HEK293 (cell line): Measurements from ENCODE around the gene TEP1.

ENCODE experiments used
- CTCF ChIA-PET: fragments of 350-600 bp; formaldehyde crosslinking; extraction: SDS; loops from one replicate; lab custom pipeline; 2021; ENCODE audit warnings: antibody characterized with exemption; lab: Yijun Ruan, JAX
- POLR2A ChIA-PET: fragments of 300-600 bp; formaldehyde crosslinking; extraction: SDS; loops from one replicate; lab custom pipeline; 2020; ENCODE audit warnings: antibody characterized with exemption, inconsistent platforms; lab: Yijun Ruan, JAX
- H3K27ac ChIP-seq: fragments of 200-500 bp; sonication (Bioruptor generic); 2 replicates; pipeline ENCODE4 v1.5.1; 2014; ENCODE audit warnings: low read depth, low read length, control low read depth, inconsistent platforms; ENCODE audit errors: extremely low read depth
- H3K36me3 ChIP-seq, 2 experiments: fragments of 200-500 bp in 1 of 2; sonication (Bioruptor generic) in 1 of 2; 1 replicate in 1 of 2; 2 replicates in 1 of 2; pipeline ENCODE4 v1.5.1; 2014 to 2017; ENCODE audit warnings: inconsistent platforms in 2 of 2, low read length in 2 of 2; ENCODE audit not compliant: control insufficient read depth in 2 of 2, insufficient read depth in 1 of 2
- H3K4me1 ChIP-seq: fragments of 200-500 bp; sonication (Bioruptor generic); 2 replicates; pipeline ENCODE4 v1.5.1; 2014; ENCODE audit warnings: mild to moderate bottlenecking, low read length, inconsistent platforms; ENCODE audit not compliant: control insufficient read depth, insufficient read depth
- H3K4me3 ChIP-seq: 2 replicates; pipeline ENCODE4 v1.5.1; 2011; ENCODE audit warnings: low read depth, mild to moderate bottlenecking, control low read depth, low read length, moderate library complexity
- H3K9me3 ChIP-seq: fragments of 200-500 bp; sonication (Bioruptor generic); 2 replicates; pipeline ENCODE4 v1.5.1; 2014; ENCODE audit warnings: low read depth, low read length, inconsistent platforms; ENCODE audit not compliant: control insufficient read depth, insufficient read depth
- AEBP2 ChIP-seq: fragments of 450-650 bp; formaldehyde crosslinking; IDR thresholded peaks from 2 replicates; pipeline ENCODE4 v1.5.1; 2016; ENCODE audit warnings: missing biosample characterization, missing genetic modification characterization, borderline replicate concordance
- HOXA7 ChIP-seq: sonication (generic); formaldehyde crosslinking; IDR thresholded peaks from 2 replicates; pipeline ENCODE4 v1.8.1; 2022; ENCODE audit warnings: missing genetic modification reagents, borderline replicate concordance
- MZF1 ChIP-seq: fragments of 450-650 bp; formaldehyde crosslinking; IDR thresholded peaks from 2 replicates; pipeline ENCODE4 v1.5.1; 2017; ENCODE audit warnings: missing biosample characterization, missing genetic modification characterization, borderline replicate concordance
- PRDM2 ChIP-seq: fragments of 450-650 bp; formaldehyde crosslinking; IDR thresholded peaks from 2 replicates; pipeline ENCODE4 v1.5.1; 2016; ENCODE audit warnings: missing biosample characterization, missing genetic modification characterization, borderline replicate concordance
- SETDB1 ChIP-seq: IDR thresholded peaks from one replicate; pipeline ENCODE4 v1.6.1; 2017; ENCODE audit warnings: mild to moderate bottlenecking, low read length, moderate library complexity, mixed read lengths; ENCODE audit not compliant: insufficient read length
- SP7 ChIP-seq: fragments of 450-650 bp; formaldehyde crosslinking; IDR thresholded peaks from 2 replicates; pipeline ENCODE4 v1.5.1; 2016; ENCODE audit warnings: missing biosample characterization, missing genetic modification characterization
- ZFHX2 ChIP-seq: fragments of 450-650 bp; formaldehyde crosslinking; conservative IDR thresholded peaks from 2 replicates; pipeline ENCODE4 v1.5.1; 2016; ENCODE audit warnings: missing biosample characterization, missing genetic modification characterization
- ZFP37 ChIP-seq: fragments of 450-650 bp; formaldehyde crosslinking; IDR thresholded peaks from 2 replicates; pipeline ENCODE4 v1.5.1; 2016; ENCODE audit warnings: missing biosample characterization, missing genetic modification characterization
- ZFP69B ChIP-seq: fragments of 450-650 bp; formaldehyde crosslinking; IDR thresholded peaks from 2 replicates; pipeline ENCODE4 v1.5.1; 2016; ENCODE audit warnings: missing biosample characterization, missing genetic modification characterization
- ZNF112 ChIP-seq: fragments of 450-650 bp; formaldehyde crosslinking; IDR thresholded peaks from 2 replicates; pipeline ENCODE4 v1.5.0; 2017; ENCODE audit warnings: missing biosample characterization, missing genetic modification characterization
- ZNF114 ChIP-seq: fragments of 450-650 bp; formaldehyde crosslinking; IDR thresholded peaks from 2 replicates; pipeline ENCODE4 v1.5.0; 2017; ENCODE audit warnings: missing biosample characterization, missing genetic modification characterization
- ZNF16 ChIP-seq: fragments of 450-650 bp; formaldehyde crosslinking; IDR thresholded peaks from 2 replicates; pipeline ENCODE4 v1.5.1; 2016; ENCODE audit warnings: low read depth, missing biosample characterization, missing genetic modification characterization
- ZNF23 ChIP-seq: fragments of 450-650 bp; formaldehyde crosslinking; IDR thresholded peaks from 2 replicates; pipeline ENCODE4 v1.5.1; 2016; ENCODE audit warnings: missing biosample characterization, missing genetic modification characterization, borderline replicate concordance
- ZNF292 ChIP-seq: fragments of 450-650 bp; formaldehyde crosslinking; IDR thresholded peaks from 2 replicates; pipeline ENCODE4 v1.5.1; 2016; ENCODE audit warnings: low read depth, missing biosample characterization, missing genetic modification characterization, borderline replicate concordance
- ZNF558 ChIP-seq: fragments of 450-650 bp; formaldehyde crosslinking; IDR thresholded peaks from 2 replicates; pipeline ENCODE4 v1.5.1; 2016; ENCODE audit warnings: missing biosample characterization, missing genetic modification characterization
- ZNF623 ChIP-seq: fragments of 450-650 bp; formaldehyde crosslinking; IDR thresholded peaks from 2 replicates; pipeline ENCODE4 v1.5.1; 2016; ENCODE audit warnings: missing biosample characterization, missing genetic modification characterization
- ZNF707 ChIP-seq: fragments of 450-650 bp; formaldehyde crosslinking; IDR thresholded peaks from 2 replicates; pipeline ENCODE4 v1.5.1; 2016; ENCODE audit warnings: missing biosample characterization, missing genetic modification characterization
- ZNF792 ChIP-seq: fragments of 450-650 bp; formaldehyde crosslinking; IDR thresholded peaks from 2 replicates; pipeline ENCODE4 v1.5.1; 2016; ENCODE audit warnings: missing biosample characterization, missing genetic modification characterization
- ZNF837 ChIP-seq: fragments of 450-650 bp; formaldehyde crosslinking; IDR thresholded peaks from 2 replicates; pipeline ENCODE4 v1.5.1; 2016; ENCODE audit warnings: missing biosample characterization, missing genetic modification characterization
- ZNF843 ChIP-seq: fragments of 450-650 bp; formaldehyde crosslinking; IDR thresholded peaks from 2 replicates; pipeline ENCODE4 v1.5.1; 2016; ENCODE audit warnings: missing biosample characterization, missing genetic modification characterization
- TF ChIP-seq, protein P1 (sequence below): fragments of 450-650 bp; formaldehyde crosslinking; IDR thresholded peaks from 2 replicates; pipeline ENCODE4 v1.5.1; 2016; ENCODE audit warnings: missing biosample characterization, missing genetic modification characterization
- TF ChIP-seq, protein P2 (sequence below): fragments of 450-650 bp; formaldehyde crosslinking; IDR thresholded peaks from 2 replicates; pipeline ENCODE4 v1.5.1; 2016; ENCODE audit warnings: missing biosample characterization, missing genetic modification characterization

The TEP1 gene

GRCh38 chr14:20376071-20376588, 37.2 kb downstream of the TEP1 start (continued):
- TF ChIP-seq ZNF112 (tag by site-specific recombination) (no peak), ZNF292 (tag by site-specific recombination) (no peak)

GRCh38 chr14:20375471-20375870, 37.8 kb downstream of the TEP1 start:
- CTCF ChIA-PET, result interaction anchor here (1.3 kb wide), 1 partner anchor 48 kb away, joined by 4 read pairs; no protein-coding TSS in a partner anchor

GRCh38 chr14:20372796-20373195, 40.5 kb downstream of the TEP1 start:
- H3K4me3 ChIP-seq, result no peak overlapping the region
- no peaks in the 10 kb centered on the region for H3K9me3 ChIP-seq
- TF ChIP-seq, protein P1, sequence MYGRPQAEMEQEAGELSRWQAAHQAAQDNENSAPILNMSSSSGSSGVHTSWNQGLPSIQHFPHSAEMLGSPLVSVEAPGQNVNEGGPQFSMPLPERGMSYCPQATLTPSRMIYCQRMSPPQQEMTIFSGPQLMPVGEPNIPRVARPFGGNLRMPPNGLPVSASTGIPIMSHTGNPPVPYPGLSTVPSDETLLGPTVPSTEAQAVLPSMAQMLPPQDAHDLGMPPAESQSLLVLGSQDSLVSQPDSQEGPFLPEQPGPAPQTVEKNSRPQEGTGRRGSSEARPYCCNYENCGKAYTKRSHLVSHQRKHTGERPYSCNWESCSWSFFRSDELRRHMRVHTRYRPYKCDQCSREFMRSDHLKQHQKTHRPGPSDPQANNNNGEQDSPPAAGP (tag by site-specific recombination), result no peak
- no peak for TF ChIP-seq PRDM2 (tag by site-specific recombination)
- TF ChIP-seq HOXA7 (CRISPR knock-in tag), result no peak
- no peak for TF ChIP-seq ZNF843 (tag by site-specific recombination)
- TF ChIP-seq ZFP37 (tag by site-specific recombination), result no peak
- TF ChIP-seq ZNF837 (tag by site-specific recombination), result no peak
- ChIA-PET CTCF (interaction anchor here (0.7 kb wide), 1 partner anchor 16 kb away, joined by 3 read pairs; no protein-coding TSS in a partner anchor), POLR2A (no interaction called here)
- H3K4me1 ChIP-seq, result no peaks in the 10 kb centered on the region
- H3K27ac ChIP-seq, result no peak overlapping the region
- H3K36me3 ChIP-seq, result peaks cover 21 to 81% of the 10 kb centered on the region in 2 experiments

More at GRCh38 chr14:20375471-20375870, 37.8 kb downstream of the TEP1 start:
- Histone ChIP-seq H3K27ac (no peak overlapping the region), H3K4me1 (no peaks in the 10 kb centered on the region), H3K9me3 (no peaks in the 10 kb centered on the region), H3K4me3 (no peak overlapping the region), H3K36me3 (peaks cover 8 to 88% of the 10 kb centered on the region in 2 experiments)
- POLR2A ChIA-PET, result interaction anchor here (0.7 kb wide), 1 partner anchor 56 kb away, joined by 3 read pairs; no protein-coding TSS in a partner anchor
- TF ChIP-seq, protein P2, sequence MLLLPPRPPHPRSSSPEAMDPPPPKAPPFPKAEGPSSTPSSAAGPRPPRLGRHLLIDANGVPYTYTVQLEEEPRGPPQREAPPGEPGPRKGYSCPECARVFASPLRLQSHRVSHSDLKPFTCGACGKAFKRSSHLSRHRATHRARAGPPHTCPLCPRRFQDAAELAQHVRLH (tag by site-specific recombination), result no peak
- TF ChIP-seq AEBP2 (tag by site-specific recombination), result no peak
- no peak for TF ChIP-seq ZFHX2 (tag by site-specific recombination)
- no peak for TF ChIP-seq SP7 (tag by site-specific recombination)
- TF ChIP-seq ZNF558 (tag by site-specific recombination), result no peak
- no peak for TF ChIP-seq ZNF23 (tag by site-specific recombination)
- TF ChIP-seq ZNF292 (tag by site-specific recombination), result no peak
- TF ChIP-seq ZNF623 (tag by site-specific recombination), result no peak
- TF ChIP-seq ZNF16 (tag by site-specific recombination), result no peak
- no peak for TF ChIP-seq ZFP69B
- no peak for TF ChIP-seq ZNF707 (tag by site-specific recombination)
- no peak for TF ChIP-seq SETDB1
- no peak for TF ChIP-seq MZF1 (tag by site-specific recombination)
- TF ChIP-seq ZNF792 (tag by site-specific recombination), result no peak
- TF ChIP-seq ZNF114, result no peak
